Bronchial epithelial cell (primary cell): Measurements from ENCODE around the gene ANKRD44. TPM values are rescaled to one million over a fixed set of nuclear protein-coding genes. Genes with fewer than 3 reads are reported as not detected.

ENCODE experiments used
- DNase-seq: peaks from one replicate; pipeline ENCODE4 v3.0.0-alpha.2; 2010; ENCODE audit warnings: low read depth
- FAIRE-seq: peaks from 2 replicates; lab custom pipeline; 2011; peaks lifted over from hg19 to GRCh38; lab: Jason Lieb, UNC
- H3K27me3 ChIP-seq: 2 replicates; pipeline ENCODE4 v1.5.1; 2011; ENCODE audit warnings: low read length; ENCODE audit not compliant: control insufficient read depth, insufficient read depth
- H3K36me3 ChIP-seq: 2 replicates; pipeline ENCODE4 v1.5.1; 2011; ENCODE audit warnings: low read length; ENCODE audit not compliant: control insufficient read depth, insufficient read depth
- H3K4me3 ChIP-seq: 2 replicates; pipeline ENCODE4 v1.5.1; 2011; ENCODE audit warnings: mild to moderate bottlenecking, low read depth, low read length, control low read depth
- CTCF ChIP-seq: IDR thresholded peaks from 2 replicates; pipeline ENCODE4 v1.5.1; 2011; ENCODE audit warnings: mild to moderate bottlenecking, moderate library complexity, low read length, control low read depth, inconsistent platforms; ENCODE audit not compliant: insufficient read depth, severe bottlenecking
- total RNA-seq: library from RNA; depleted of rRNA; stranded (reverse); fragments of >200 nt; gene quantifications from 2 replicates; pipeline ENCODE4 v1.2.1, GENCODE V29; 2014

The ANKRD44 gene
- total RNA-seq, 1 donor from 2014 or later = 0.26 TPM

GRCh38 chr2:197045115-197045514 lies 265.5 kb downstream of the ANKRD44 start:
- no peak for FAIRE-seq
- Histone ChIP-seq H3K27me3 (no peaks in the 10 kb centered on the region), H3K36me3 (no peaks in the 10 kb centered on the region), H3K4me3 (no peak overlapping the region)
- no peak for DNase-seq
- TF ChIP-seq CTCF = no peak

- FAIRE-seq = no peak
- H3K27me3 ChIP-seq = no peaks in the 10 kb centered on the region
- no peak for TF ChIP-seq CTCF
- DNase-seq = no peak
- no peak overlapping the region for H3K4me3 ChIP-seq
- H3K36me3 ChIP-seq = no peaks in the 10 kb centered on the region
Measured at GRCh38 chr2:197042739-197043196, 267.8 kb downstream of the ANKRD44 start.

- Histone ChIP-seq H3K36me3 (no peaks in the 10 kb centered on the region), H3K27me3 (no peaks in the 10 kb centered on the region), H3K4me3 (no peak overlapping the region)
- no peak for TF ChIP-seq CTCF
- DNase-seq (no peak), FAIRE-seq (no peak)
Measured at GRCh38 chr2:197037863-197038398, 272.6 kb downstream of the ANKRD44 start.

GRCh38 chr2:197035002-197035401 lies 275.6 kb downstream of the ANKRD44 start:
- DNase-seq (no peak), FAIRE-seq (no peak)
- Histone ChIP-seq H3K4me3 (no peak overlapping the region), H3K36me3 (no peaks in the 10 kb centered on the region), H3K27me3 (no peaks in the 10 kb centered on the region)
- TF ChIP-seq CTCF = no peak

GRCh38 chr2:197034292-197034691 lies 276.3 kb downstream of the ANKRD44 start:
- H3K4me3 ChIP-seq = no peak overlapping the region
- FAIRE-seq (no peak), DNase-seq (no peak)
- H3K36me3 ChIP-seq = no peaks in the 10 kb centered on the region
- H3K27me3 ChIP-seq = no peaks in the 10 kb centered on the region
- no peak for TF ChIP-seq CTCF

GRCh38 chr2:197033222-197033621 lies 277.4 kb downstream of the ANKRD44 start:
- TF ChIP-seq CTCF = no peak
- FAIRE-seq (no peak), DNase-seq (no peak)
- H3K36me3 ChIP-seq = no peaks in the 10 kb centered on the region
- H3K27me3 ChIP-seq = no peaks in the 10 kb centered on the region
- no peak overlapping the region for H3K4me3 ChIP-seq
